Neural cell (in vitro differentiated cells): ENCODE data around the gene POMT1. TPM values are rescaled to one million over a fixed set of nuclear protein-coding genes. Genes with fewer than 3 reads are reported as not detected.

Experiments
- H2AFZ ChIP-seq: fragments of 200-600, 300-800 bp; sonication (generic), shearing (Covaris generic); 2 replicates; pipeline ENCODE4 v1.6.0; 2014; ENCODE audit warnings: low read depth, mild to moderate bottlenecking, antibody characterized with exemption, low read length, moderate library complexity
- H3F3A ChIP-seq: fragments of 200-600 bp; shearing (Covaris generic); 2 replicates; pipeline ENCODE4 v1.6.1; 2016; ENCODE audit warnings: mild to moderate bottlenecking, moderate library complexity, mixed read lengths, antibody characterized with exemption, low read length; ENCODE audit not compliant: insufficient read depth, poor library complexity, severe bottlenecking
- H3K27ac ChIP-seq: fragments of 200-600, 300-800 bp; sonication (generic), shearing (Covaris generic); 2 replicates; pipeline ENCODE4 v1.5.1; 2014; ENCODE audit warnings: mild to moderate bottlenecking, low read length, moderate library complexity
- H3K27me3 ChIP-seq: fragments of 300-800, 200-600 bp; sonication (generic), shearing (Covaris generic); 2 replicates; pipeline ENCODE4 v1.6.0; 2014; ENCODE audit warnings: mild to moderate bottlenecking, low read depth, low read length, moderate library complexity; ENCODE audit not compliant: insufficient read depth
- H3K36me3 ChIP-seq: fragments of 300-800, 200-600 bp; sonication (generic), shearing (Covaris generic); 2 replicates; pipeline ENCODE4 v1.5.1; 2014; ENCODE audit warnings: mild to moderate bottlenecking, antibody characterized with exemption, low read length, moderate library complexity; ENCODE audit not compliant: insufficient read depth
- H3K4me2 ChIP-seq: fragments of 300-800, 200-600 bp; sonication (generic), shearing (Covaris generic); 2 replicates; pipeline ENCODE4 v1.6.0; 2014; ENCODE audit warnings: mild to moderate bottlenecking, low read length
- H3K4me3 ChIP-seq: fragments of 300-800, 200-600 bp; sonication (generic), shearing (Covaris generic); 2 replicates; pipeline ENCODE4 v1.5.1; 2014; ENCODE audit warnings: mild to moderate bottlenecking, low read length, moderate library complexity
- H3K79me2 ChIP-seq: fragments of 200-600 bp; shearing (Covaris generic); replicated peaks from 2 replicates; pipeline ENCODE4 v1.6.0; 2014; ENCODE audit warnings: mild to moderate bottlenecking, low read length, moderate library complexity; ENCODE audit not compliant: insufficient read depth
- H3K9ac ChIP-seq: fragments of 300-800, 200-600 bp; sonication (generic), shearing (Covaris generic); 2 replicates; pipeline ENCODE4 v1.6.1; 2016; ENCODE audit warnings: mild to moderate bottlenecking, low read length, mixed read lengths
- H3K9me2 ChIP-seq: fragments of 200-600 bp; shearing (Covaris generic); 2 replicates; pipeline ENCODE4 v1.6.1; 2016; ENCODE audit warnings: mild to moderate bottlenecking, low read length, mixed read lengths; ENCODE audit not compliant: insufficient read depth
- H3K9me3 ChIP-seq: fragments of 200-600, 300-800 bp; sonication (generic), shearing (Covaris generic); 2 replicates; pipeline ENCODE4 v1.6.1; 2016; ENCODE audit warnings: mild to moderate bottlenecking, mixed run types, low read length, moderate library complexity, mixed read lengths
- H4K20me1 ChIP-seq: fragments of 200-600 bp; shearing (Covaris generic); 2 replicates; pipeline ENCODE4 v1.6.1; 2016; ENCODE audit warnings: mild to moderate bottlenecking, mixed run types; ENCODE audit not compliant: insufficient read depth
- CTCF ChIP-seq: fragments of 450-650 bp; IDR thresholded peaks from 2 replicates; pipeline ENCODE4 v1.5.1; 2014; ENCODE audit warnings: antibody characterized with exemption, mild to moderate bottlenecking, moderate library complexity; ENCODE audit not compliant: poor library complexity, severe bottlenecking
- EP300 ChIP-seq: fragments of 450-650 bp; conservative IDR thresholded peaks from 2 replicates; pipeline ENCODE4 v1.6.1; 2014; ENCODE audit warnings: antibody characterized with exemption, mild to moderate bottlenecking, moderate library complexity; ENCODE audit not compliant: poor library complexity, severe bottlenecking
- EZH2 ChIP-seq: fragments of 200-600, 300-800 bp; shearing (Covaris generic), sonication (generic); IDR thresholded peaks from 2 replicates; pipeline ENCODE4 v1.6.1; 2014; ENCODE audit warnings: antibody characterized with exemption, low read length, borderline replicate concordance, mild to moderate bottlenecking; ENCODE audit not compliant: insufficient read depth, poor library complexity, severe bottlenecking
- MXI1 ChIP-seq: fragments of 450-650 bp; conservative IDR thresholded peaks from 2 replicates; pipeline ENCODE4 v1.6.1; 2014; ENCODE audit warnings: antibody characterized with exemption, mild to moderate bottlenecking; ENCODE audit not compliant: poor library complexity, severe bottlenecking
- POLR2AphosphoS5 ChIP-seq: IDR thresholded peaks from 2 replicates; pipeline ENCODE4 v1.6.1; 2012
- RAD21 ChIP-seq: fragments of 450-650 bp; conservative IDR thresholded peaks from 2 replicates; pipeline ENCODE4 v1.6.1; 2014; ENCODE audit warnings: antibody characterized with exemption, mild to moderate bottlenecking, moderate library complexity
- REST ChIP-seq: IDR thresholded peaks from 2 replicates; pipeline ENCODE4 v1.6.1; 2012; ENCODE audit warnings: borderline replicate concordance
- SMC3 ChIP-seq: fragments of 450-650 bp; conservative IDR thresholded peaks from 2 replicates; pipeline ENCODE4 v1.6.1; 2014; ENCODE audit warnings: antibody characterized with exemption, mild to moderate bottlenecking, moderate library complexity; ENCODE audit not compliant: poor library complexity
- TAF1 ChIP-seq: IDR thresholded peaks from 2 replicates; pipeline ENCODE4 v1.6.1; 2012; ENCODE audit warnings: low read depth
- polyA plus RNA-seq: library from polyadenylated mRNA; depleted of rRNA; stranded (reverse); fragments of >200 nt; gene quantifications from 2 replicates; pipeline ENCODE4 v1.2.3, GENCODE V29; 2014

Gene POMT1
- polyA plus RNA-seq, 1 donor from 2014 or later = 131 TPM

GRCh38 chr9:131517761-131518190 lies 15.1 kb downstream of the POMT1 start:
- Histone ChIP-seq H3K36me3 (peaks cover 11% of the 10 kb centered on the region), H2AFZ (no peak overlapping the region), H3K27ac (no peak overlapping the region), H3K27me3 (no peaks in the 10 kb centered on the region), H3F3A (no peaks in the 10 kb centered on the region), H3K9ac (no peak overlapping the region), H3K9me2 (no peaks in the 10 kb centered on the region), H3K79me2 (no peaks in the 10 kb centered on the region), H3K4me3 (no peak overlapping the region), H3K4me2 (no peak overlapping the region), H4K20me1 (no peaks in the 10 kb centered on the region), H3K9me3 (no peaks in the 10 kb centered on the region)
- no peak for TF ChIP-seq SMC3
- TF ChIP-seq TAF1 = no peak
- TF ChIP-seq EZH2 = no peak
- no peak for TF ChIP-seq MXI1
- no peak for TF ChIP-seq RAD21
- no peak for TF ChIP-seq EP300
- no peak for TF ChIP-seq CTCF
- TF ChIP-seq REST = no peak
- TF ChIP-seq POLR2AphosphoS5 = no peak

GRCh38 chr9:131518553-131518952 lies 15.8 kb downstream of the POMT1 start:
- Histone ChIP-seq H3K27ac (no peak overlapping the region), H3K4me2 (no peak overlapping the region), H3K36me3 (peaks cover 11% of the 10 kb centered on the region), H3K9me3 (no peaks in the 10 kb centered on the region), H3K79me2 (no peaks in the 10 kb centered on the region), H3F3A (no peaks in the 10 kb centered on the region), H3K27me3 (no peaks in the 10 kb centered on the region), H3K9me2 (no peaks in the 10 kb centered on the region), H2AFZ (no peak overlapping the region), H4K20me1 (no peaks in the 10 kb centered on the region), H3K9ac (no peak overlapping the region), H3K4me3 (no peak overlapping the region)
- TF ChIP-seq REST (no peak), CTCF (no peak)
